K562 (cell line): ENCODE results near the gene PPL. TPM values are rescaled to one million over a fixed set of nuclear protein-coding genes. Genes with fewer than 3 reads are reported as not detected.

Source experiments
- ATAC-seq: fragments of 200-7000 bp; cut with Tn5 transposase; 3 replicates; pipeline ENCODE4 v1.9.1; 2020; ENCODE audit warnings: moderate library complexity
- BruUV-seq: library from RNA; stranded (reverse); fragments of 400-500 nt; replicated peaks from 2 replicates; lab custom pipeline; 2021; lab: Mats Ljungman, UMichigan
- CTCF ChIA-PET: fragments of 300-600 bp; formaldehyde crosslinking; extraction: SDS; loops from one replicate; lab custom pipeline; 2021; ENCODE audit warnings: low intra/inter-chr PET ratio; lab: Yijun Ruan, JAX
- POLR2A ChIA-PET: fragments of 300-600, 350-650 bp; sonication (Branson Sonifier 250); formaldehyde crosslinking; extraction: SDS; loops from one replicate; lab custom pipeline; 2021; ENCODE audit warnings: antibody characterized with exemption, inconsistent platforms; lab: Yijun Ruan, JAX
- DNase-seq, 4 experiments: peaks; one replicate each; pipeline versions ENCODE4 v3.0.0 to v3.0.0-alpha.2; 2011 to 2018; ENCODE audit warnings: low spot score in 3 of 4, mixed read lengths in 3 of 4; ENCODE audit errors: extremely low read depth in 1 of 4
- FAIRE-seq: peaks from 2 replicates; lab custom pipeline; 2011; peaks lifted over from hg19 to GRCh38; lab: Jason Lieb, UNC
- H2AFZ ChIP-seq: 2 replicates; pipeline ENCODE4 v1.6.0; 2011; ENCODE audit warnings: low read depth, low read length, control low read depth, inconsistent platforms
- H3K27ac ChIP-seq: fragments of 200-600 bp; 3 replicates; pipeline ENCODE4 v1.8.0; 2011; ENCODE audit warnings: low read depth, mild to moderate bottlenecking, control low read depth, inconsistent platforms, low read length, moderate library complexity, mixed read lengths; ENCODE audit errors: extremely low read depth
- H3K27me3 ChIP-seq, 2 experiments: fragments of 300-600 bp in 1 of 2; 2 replicates in 1 of 2; 3 replicates in 1 of 2; pipeline versions ENCODE4 v1.6.0 to v1.8.0; 2011; ENCODE audit warnings: inconsistent platforms in 2 of 2, low read length in 2 of 2, mild to moderate bottlenecking in 1 of 2, mixed read lengths in 1 of 2, moderate library complexity in 1 of 2; ENCODE audit not compliant: control insufficient read depth in 2 of 2, insufficient read depth in 2 of 2
- H3K36me3 ChIP-seq: fragments of 300-600 bp; 3 replicates; pipeline ENCODE4 v1.8.0; 2011; ENCODE audit warnings: mild to moderate bottlenecking, low read length, inconsistent platforms; ENCODE audit not compliant: control insufficient read depth, insufficient read depth
- H3K4me1 ChIP-seq, 2 experiments: fragments of 200-600 bp in 1 of 2; replicated peaks in 1 of 2; 2 replicates in 1 of 2; 3 replicates in 1 of 2; pipeline versions ENCODE4 v1.5.1 to v1.8.0; 2011; ENCODE audit warnings: inconsistent platforms in 2 of 2, low read length in 2 of 2, mild to moderate bottlenecking in 1 of 2, mixed read lengths in 1 of 2, moderate library complexity in 1 of 2; ENCODE audit not compliant: control insufficient read depth in 2 of 2, insufficient read depth in 2 of 2
- H3K4me2 ChIP-seq: 2 replicates; pipeline ENCODE4 v1.6.1; 2011; ENCODE audit warnings: low read length, control low read depth, inconsistent platforms, mixed read lengths; ENCODE audit not compliant: insufficient read depth
- H3K4me3 ChIP-seq: fragments of 200-600 bp; sonication (generic), shearing (Covaris generic); 2 replicates; pipeline ENCODE4 v1.5.1; 2016; ENCODE audit warnings: control low read depth, inconsistent platforms
- H3K79me2 ChIP-seq: fragments of 200-600 bp; 3 replicates; pipeline ENCODE4 v1.8.0; 2011; ENCODE audit warnings: low read length, inconsistent platforms; ENCODE audit not compliant: control insufficient read depth, insufficient read depth
- H3K9ac ChIP-seq, 2 experiments: 2 replicates each; pipeline versions ENCODE4 v1.6.0 to v1.6.1; 2011; ENCODE audit warnings: low read depth in 2 of 2, low read length in 2 of 2, control low read depth in 1 of 2, inconsistent platforms in 1 of 2, mild to moderate bottlenecking in 1 of 2, mixed read lengths in 1 of 2; ENCODE audit not compliant: insufficient read depth in 1 of 2
- H3K9me1 ChIP-seq: one replicate; pipeline ENCODE4 v1.6.0; 2011; ENCODE audit warnings: inconsistent platforms, mild to moderate bottlenecking, low read length, moderate library complexity; ENCODE audit not compliant: control insufficient read depth, insufficient read depth
- H3K9me3 ChIP-seq: replicated peaks from 2 replicates; pipeline ENCODE4 v1.5.1; 2011; ENCODE audit warnings: low read depth, low read length, inconsistent platforms; ENCODE audit not compliant: control insufficient read depth, insufficient read depth
- H4K20me1 ChIP-seq: replicated peaks from 2 replicates; pipeline ENCODE4 v1.6.1; 2011; ENCODE audit warnings: low read length, inconsistent platforms, mixed read lengths; ENCODE audit not compliant: control insufficient read depth, insufficient read depth
- BCOR ChIP-seq: fragments of 450-650 bp; IDR thresholded peaks from 2 replicates; pipeline ENCODE4 v1.6.1; 2016
- COPS2 ChIP-seq: fragments of 450-650 bp; conservative IDR thresholded peaks from 2 replicates; pipeline ENCODE4 v1.6.1; 2016; ENCODE audit warnings: mild to moderate bottlenecking, moderate library complexity
- RBM25 ChIP-seq: fragments of 200-400 bp; formaldehyde crosslinking; IDR thresholded peaks from 2 replicates; pipeline ENCODE4 v1.6.1; 2018; ENCODE audit warnings: low read length, low read depth, moderate library complexity; ENCODE audit not compliant: severe bottlenecking
- SIRT6 ChIP-seq: IDR thresholded peaks from one replicate; pipeline ENCODE4 v1.6.1; 2012; ENCODE audit warnings: low read depth, mild to moderate bottlenecking, control low read depth, inconsistent platforms, low read length, moderate library complexity
- SMARCA5 ChIP-seq: fragments of 450-650 bp; IDR thresholded peaks from 2 replicates; pipeline ENCODE4 v1.6.1; 2016
- WGBS: fragments of 100-300 bp; shearing (Covaris generic); methylation state at CpG from one replicate; pipeline ENCODE4 v1.1.6; 2016; ENCODE audit warnings: low coverage, mixed read lengths; ENCODE audit not compliant: insufficient coverage; ENCODE audit errors: missing lambda C conversion rate; 5-methylcytosine and 5-hydroxymethylcytosine counted together
- in situ Hi-C: fragments of 300-500 bp; cut with MboI; formaldehyde crosslinking; loops from 4 replicates; pipeline ENCODE4 v1.15.0; 2018; ENCODE audit warnings: inconsistent platforms, mixed read lengths
- intact Hi-C: fragments of 100-400 bp; cut with micrococcal nuclease; formaldehyde crosslinking; loops from 2 replicates; pipeline ENCODE4 v1.14.2; 2022
- polyA plus RNA-seq, 8 experiments: library from polyadenylated mRNA; depleted of rRNA in 4 of 8; stranded (reverse) in 5 of 8; unstranded in 3 of 8; fragments of >200 nt; fragmentation: Nextera tagmentation in 2 of 8; fragmentation: Illumina TruSeq in 1 of 8; extraction: Ambion mirVana in 2 of 8; extraction: Trizol in 1 of 8; gene quantifications; 2 replicates each; pipeline versions ENCODE4 v1.2.1 to v1.2.3, GENCODE V29; 2011 to 2014; ENCODE audit warnings: inconsistent platforms in 1 of 8, missing spikeins in 1 of 8
- total RNA-seq, 7 experiments: library from RNA; depleted of rRNA in 6 of 7; stranded (reverse); fragments of >200 nt in 6 of 7; fragmentation: Illumina TruSeq in 2 of 7; extraction: Trizol in 2 of 7; gene quantifications; 2 replicates each; pipeline versions ENCODE4 v1.2.1 to v1.2.3, GENCODE V29; 2011 to 2021; ENCODE audit warnings: low replicate concordance in 1 of 7

Gene PPL
- total and polyA plus RNA-seq, 9 of the 15 experiments (the other 6 are each of a cell fraction or from before 2014, with no cell fraction given): 0.01 to 0.15 (median 0.07) TPM; not detected in 3

DNA sequence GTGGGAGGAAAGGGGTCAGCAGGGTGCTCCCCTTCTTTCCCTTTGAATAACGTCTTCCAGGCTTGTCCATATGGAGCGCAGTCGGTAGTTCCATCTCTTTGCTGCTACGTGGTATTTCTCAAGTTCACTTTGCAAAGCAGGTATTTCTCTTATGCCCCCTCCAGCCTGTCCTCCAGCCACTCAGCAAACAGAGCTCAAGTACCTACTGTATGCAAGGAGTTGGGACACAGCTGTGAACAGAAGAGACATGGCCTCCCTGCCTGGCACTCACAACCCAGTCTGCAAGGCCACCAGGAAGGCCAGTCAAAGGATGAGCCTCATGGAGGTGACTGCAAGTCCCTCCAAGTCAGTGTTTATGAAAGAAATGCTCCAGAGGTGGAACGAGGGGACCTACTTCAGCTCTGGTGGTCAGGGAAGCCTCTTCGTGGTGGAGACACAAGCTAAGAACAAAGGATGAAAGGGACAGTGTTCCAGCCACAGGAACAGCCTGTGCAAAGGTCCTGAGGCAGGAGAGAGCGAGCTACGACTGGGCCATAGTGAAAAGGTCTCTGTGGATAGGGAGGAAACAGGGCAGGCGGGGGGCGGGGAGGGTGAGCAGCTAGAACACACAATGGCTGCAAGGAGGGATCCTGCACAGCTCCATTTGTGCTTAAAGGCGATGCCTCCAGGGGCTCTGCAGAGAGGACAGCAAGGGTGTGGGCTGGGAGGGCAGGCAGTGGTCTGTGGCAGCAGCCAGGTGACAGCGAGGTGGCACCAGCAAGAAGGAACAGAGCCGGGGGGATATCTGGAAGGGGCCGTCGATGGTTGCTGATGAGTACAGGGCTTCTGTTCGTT lies 32.6 kb downstream of the PPL start:
- intact Hi-C loops: no loop called here
- no peaks in the 10 kb centered on the region for H3K9me3 ChIP-seq
- H3K27me3 ChIP-seq: peaks cover 30 to 64% of the 10 kb centered on the region in 2 experiments; a peak in 4 of 5 replicates
- no peaks in the 10 kb centered on the region for H3K9me1 ChIP-seq
- DNase-seq (no peak), FAIRE-seq (no peak), ATAC-seq (no peak)
- no peak overlapping the region for H3K4me3 ChIP-seq
- WGBS: 11% methylated on average over 16 of the region's 16 CpGs
- H2AFZ ChIP-seq: no peak overlapping the region
- no peaks in the 10 kb centered on the region for H3K36me3 ChIP-seq
- no peak overlapping the region for H3K4me2 ChIP-seq
- H3K4me1 ChIP-seq: peaks cover 0 to 11% of the 10 kb centered on the region in 2 experiments; a peak in 2 of 5 replicates
- ChIA-PET POLR2A (interaction anchor here (0.6 to 1.3 kb wide), 4 partner anchors 8 to 171 kb away, joined by 3 to 7 read pairs (median 3); no protein-coding TSS in a partner anchor), CTCF (no interaction called here)
- no peaks in the 10 kb centered on the region for H4K20me1 ChIP-seq
- BruUV-seq: no TSS peak
- no peak overlapping the region for H3K9ac ChIP-seq
- no peaks in the 10 kb centered on the region for H3K79me2 ChIP-seq
- in situ Hi-C loops: no loop called here
- no peak overlapping the region for H3K27ac ChIP-seq
- no peak for TF ChIP-seq COPS2
- TF ChIP-seq SMARCA5: peak; percentile 25; the same call in 1 of the 2 replicates
- peak; percentile 43 for TF ChIP-seq RBM25
- TF ChIP-seq SIRT6: no peak
- TF ChIP-seq BCOR: peak; percentile 38; the same call in 1 of the 2 replicates
